ENCODE measurements around the gene PCGF1. TPM values are rescaled to one million over a fixed set of nuclear protein-coding genes. Genes with fewer than 3 reads are reported as not detected.
"Not testable (repeated sequence)": the region's sequence is repeated elsewhere in the genome, so short reads cannot be mapped to it uniquely, and the experiment has no call there.

PCGF1 gene
- polyA plus RNA-seq, 6 donors from 2014 or later, result 8.9 to 17.0 (median 14.1) TPM

DNA sequence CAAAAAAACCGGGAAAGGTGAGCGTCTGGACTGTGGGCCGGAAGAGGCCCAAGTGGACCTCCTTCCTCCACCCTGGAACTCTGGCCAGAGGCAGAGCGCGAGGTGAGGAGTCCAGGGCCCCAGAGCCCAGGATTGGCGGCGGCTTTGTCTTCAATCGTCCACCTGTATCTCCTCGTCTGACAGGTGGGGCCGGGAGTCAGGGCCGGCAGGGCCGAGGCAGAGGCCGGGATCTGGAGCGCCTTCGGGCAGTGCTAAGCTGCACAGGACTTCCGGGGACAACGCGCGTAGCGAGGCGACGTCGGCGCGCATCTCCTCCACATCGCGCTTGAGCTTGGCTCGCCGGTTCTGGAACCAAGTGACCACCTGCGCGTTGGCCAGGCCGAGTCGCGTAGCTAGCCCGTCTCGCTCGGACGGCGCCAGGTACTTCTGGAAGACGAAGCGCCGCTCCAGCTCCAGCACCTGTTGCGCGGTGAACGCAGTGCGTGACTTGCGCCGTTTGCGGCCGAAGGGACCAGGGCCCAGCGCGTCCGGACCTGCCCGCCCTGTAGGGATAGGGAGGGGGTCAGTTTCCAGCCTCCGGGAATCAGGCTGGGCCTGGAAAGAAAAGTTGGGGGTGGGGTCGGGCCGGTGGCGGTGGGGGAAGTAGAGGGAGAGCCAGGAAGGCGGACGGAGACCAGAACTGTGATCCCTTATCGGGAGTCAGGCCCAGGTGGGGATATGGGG is 9.6 kb downstream of the PCGF1 start:
- H3K27ac Mint-ChIP-seq, result peak overlapping the region in 1 of 6 donors; percentile 4
- no peak for DNase-seq
- peaks cover 10 to 13% of the 10 kb centered on the region in 2 donors for H3K36me3 Mint-ChIP-seq
- peaks cover 24 to 48% (median 40%) of the 10 kb centered on the region in 3 donors for H3K4me1 Mint-ChIP-seq
- no peaks in the 10 kb centered on the region for H3K9me3 Mint-ChIP-seq
- peaks cover 38 to 57% (median 48%) of the 10 kb centered on the region in 3 donors for H3K27me3 Mint-ChIP-seq
- H3K4me3 Mint-ChIP-seq, result peak overlapping the region; percentile 71 to 94 (median 86)
- ATAC-seq (ENCODE audit: low read depth in 2 of 2), result no peak

DNA sequence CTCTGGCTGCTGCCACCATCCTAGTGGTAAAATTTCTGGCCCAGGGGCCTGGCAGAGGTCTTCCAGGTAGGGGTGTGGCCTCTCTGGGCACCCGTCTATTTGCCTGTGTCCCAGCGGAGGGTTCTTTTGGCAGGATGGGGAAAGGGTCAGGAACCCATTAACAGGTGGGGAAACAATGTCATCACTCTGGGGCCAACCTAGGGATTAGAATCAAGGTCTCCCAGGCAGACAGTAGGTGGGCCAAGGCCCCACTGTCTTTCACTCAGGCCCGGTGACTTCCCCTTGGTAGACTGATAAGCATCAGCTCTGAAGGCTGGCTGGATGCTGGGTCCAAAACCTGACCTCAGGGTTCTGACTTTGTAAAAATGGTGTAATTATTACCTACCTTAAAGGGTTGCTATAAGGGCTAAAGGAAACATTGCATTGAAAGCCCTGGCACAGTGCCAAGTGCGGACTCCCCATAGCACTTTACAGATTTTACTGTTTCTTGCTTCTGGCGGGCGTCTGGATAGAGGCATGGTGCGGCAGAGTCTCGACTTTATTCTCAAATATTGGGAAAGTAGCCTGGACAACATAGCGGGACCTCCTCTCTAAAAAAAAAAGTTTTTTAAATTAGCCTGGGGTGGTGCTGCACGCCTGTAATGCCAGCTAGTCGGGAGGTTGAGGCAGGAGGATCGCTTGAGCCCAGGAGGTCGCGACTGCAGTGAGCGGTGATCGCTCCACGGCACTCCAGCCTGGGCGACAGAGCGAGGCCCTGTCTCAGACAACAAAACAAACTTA is 10.3 kb downstream of the PCGF1 start:
- DNase-seq (no peak), ATAC-seq (ENCODE audit: low read depth in 2 of 2) (no peak)
- H3K4me1 Mint-ChIP-seq, result peaks cover 22 to 40% (median 33%) of the 10 kb centered on the region in 3 donors
- H3K4me3 Mint-ChIP-seq, result peak overlapping the region; percentile 47 to 94 (median 82)
- no peak overlapping the region for H3K27ac Mint-ChIP-seq
- H3K27me3 Mint-ChIP-seq, result peaks cover 38 to 50% (median 46%) of the 10 kb centered on the region in 3 donors
- no peaks in the 10 kb centered on the region for H3K9me3 Mint-ChIP-seq
- H3K36me3 Mint-ChIP-seq, result peaks cover 13 to 19% of the 10 kb centered on the region in 2 donors

DNA sequence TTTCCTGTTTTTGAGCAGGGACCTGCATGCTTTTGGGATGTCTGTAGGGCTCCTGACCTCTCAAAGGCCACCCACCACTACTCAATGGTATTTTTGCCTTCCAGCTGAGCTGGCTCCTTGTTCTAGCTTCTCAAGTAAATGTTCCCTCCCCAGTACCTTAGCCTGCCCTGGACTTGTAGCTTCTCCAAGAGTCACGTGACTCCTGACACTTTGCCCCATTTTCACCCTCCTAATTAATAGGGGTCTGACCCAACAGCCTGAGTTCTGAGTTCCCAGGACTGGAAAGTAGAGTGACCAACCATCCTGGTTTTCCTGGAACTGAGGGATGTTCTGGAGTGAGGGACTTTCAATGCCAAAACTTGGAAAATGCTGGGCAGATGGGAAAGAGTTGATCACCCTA is 12.1 kb downstream of the PCGF1 start:
- DNase-seq (no peak), ATAC-seq (ENCODE audit: low read depth in 2 of 2) (no peak)
- Mint-ChIP-seq H3K27me3 (peaks cover 21 to 32% (median 29%) of the 10 kb centered on the region in 3 donors), H3K4me3 (no peak overlapping the region), H3K9me3 (no peaks in the 10 kb centered on the region), H3K4me1 (peaks cover 21 to 30% (median 25%) of the 10 kb centered on the region in 3 donors), H3K36me3 (peaks cover 14 to 32% of the 10 kb centered on the region in 2 donors), H3K27ac (no peak overlapping the region)

DNA sequence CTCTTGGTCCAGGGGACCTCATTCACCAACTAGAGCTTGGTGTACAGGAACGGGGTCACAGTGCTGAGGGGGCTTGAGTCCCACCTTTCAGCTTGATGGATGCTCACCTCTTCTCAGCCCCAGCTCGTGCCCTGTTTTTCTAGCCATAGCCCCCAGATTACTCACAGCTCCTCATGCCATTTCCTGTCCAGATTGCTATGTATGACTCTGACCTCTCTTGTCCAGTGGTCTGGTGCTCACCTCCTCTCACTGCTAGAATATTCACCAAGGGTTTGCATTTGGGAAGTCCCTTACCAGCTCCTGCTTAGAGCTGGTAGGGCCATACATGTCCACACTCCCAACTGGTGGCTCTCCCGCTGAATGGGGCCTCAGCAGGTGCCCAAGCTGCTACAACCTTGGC is 13.9 kb downstream of the PCGF1 start:
- ATAC-seq (ENCODE audit: low read depth in 2 of 2) (no peak), DNase-seq (no peak)
- H3K27me3 Mint-ChIP-seq, result peaks cover 5 to 13% (median 12%) of the 10 kb centered on the region in 3 donors
- H3K27ac Mint-ChIP-seq, result no peak overlapping the region
- peaks cover 11 to 24% (median 21%) of the 10 kb centered on the region in 3 donors for H3K4me1 Mint-ChIP-seq
- H3K9me3 Mint-ChIP-seq, result no peaks in the 10 kb centered on the region
- H3K4me3 Mint-ChIP-seq, result no peak overlapping the region
- peaks cover 14 to 43% of the 10 kb centered on the region in 2 donors for H3K36me3 Mint-ChIP-seq

DNA sequence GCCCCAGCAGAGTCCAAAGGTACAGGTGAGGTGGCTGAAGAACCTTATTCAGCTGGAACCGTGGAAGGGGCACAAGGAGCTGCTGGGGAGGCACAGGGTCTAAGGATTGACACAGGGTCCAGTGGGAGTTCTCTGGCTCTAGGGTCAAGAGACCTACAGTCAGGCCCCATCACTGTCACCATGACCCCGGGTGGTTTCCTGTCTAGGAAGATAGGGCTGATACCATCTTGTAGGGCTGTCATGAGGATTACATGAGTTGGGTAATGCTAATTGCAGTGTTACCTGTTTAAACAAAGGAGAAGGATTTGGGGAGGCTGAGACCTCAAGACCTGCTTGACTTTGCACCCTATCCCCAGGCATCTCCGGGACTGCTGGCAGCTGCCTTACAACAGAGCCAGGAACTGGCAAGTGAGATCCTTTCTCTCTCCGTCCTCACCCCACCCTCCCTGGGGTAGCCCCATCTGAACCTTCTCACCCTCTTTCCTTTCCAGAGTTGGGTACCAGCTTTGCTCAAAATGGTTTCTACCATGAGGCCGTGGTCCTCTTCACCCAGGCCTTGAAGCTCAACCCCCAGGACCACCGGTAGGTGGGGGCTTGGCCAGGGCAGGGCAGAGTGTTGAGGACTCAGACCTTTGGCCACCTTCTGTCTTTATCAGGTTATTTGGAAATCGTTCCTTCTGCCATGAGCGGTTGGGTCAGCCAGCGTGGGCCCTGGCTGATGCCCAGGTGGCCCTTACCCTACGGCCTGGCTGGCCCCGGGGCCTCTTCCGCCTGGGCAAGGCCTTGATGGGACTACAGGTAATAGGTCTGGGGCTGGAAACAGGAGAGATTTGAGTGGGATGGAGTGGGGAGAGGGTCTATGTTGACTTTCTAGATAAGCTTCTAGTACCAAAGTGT is 15.6 kb downstream of the PCGF1 start:
- no peak for ATAC-seq (ENCODE audit: low read depth in 2 of 2)
- Mint-ChIP-seq H3K4me3 (no peak overlapping the region), H3K36me3 (peaks cover 14 to 45% of the 10 kb centered on the region in 2 donors), H3K27ac (no peak overlapping the region), H3K4me1 (peaks cover 0 to 14% (median 11%) of the 10 kb centered on the region in 3 donors), H3K27me3 (no peaks in the 10 kb centered on the region), H3K9me3 (no peaks in the 10 kb centered on the region)
- no peak for DNase-seq

DNA sequence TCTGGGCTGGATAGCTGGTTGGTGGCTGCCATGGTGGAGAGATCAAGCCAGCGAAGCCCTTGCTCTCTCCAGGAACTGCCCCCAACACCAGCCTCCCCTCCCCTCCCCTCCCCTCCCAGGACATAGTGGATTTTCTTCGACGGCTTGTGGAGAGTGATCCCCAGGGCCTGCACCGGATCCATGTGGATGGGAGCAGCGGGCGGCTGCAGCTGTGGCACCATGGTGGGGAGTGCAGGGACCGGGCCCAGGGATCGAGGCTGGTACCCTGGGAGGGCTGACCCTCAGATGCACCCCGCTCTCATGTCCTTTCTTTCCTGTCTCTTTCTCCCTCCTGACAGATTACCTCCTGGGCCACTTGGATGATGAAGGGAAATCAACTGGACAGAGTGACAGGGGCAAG is 17.6 kb downstream of the PCGF1 start:
- Mint-ChIP-seq H3K36me3 (peaks cover 14 to 54% of the 10 kb centered on the region in 2 donors), H3K4me1 (peaks cover 0 to 20% (median 14%) of the 10 kb centered on the region in 3 donors), H3K27ac (no peak overlapping the region), H3K4me3 (no peak overlapping the region), H3K27me3 (no peaks in the 10 kb centered on the region), H3K9me3 (no peaks in the 10 kb centered on the region)
- ATAC-seq (ENCODE audit: low read depth in 2 of 2) (no peak), DNase-seq (no peak)

DNA sequence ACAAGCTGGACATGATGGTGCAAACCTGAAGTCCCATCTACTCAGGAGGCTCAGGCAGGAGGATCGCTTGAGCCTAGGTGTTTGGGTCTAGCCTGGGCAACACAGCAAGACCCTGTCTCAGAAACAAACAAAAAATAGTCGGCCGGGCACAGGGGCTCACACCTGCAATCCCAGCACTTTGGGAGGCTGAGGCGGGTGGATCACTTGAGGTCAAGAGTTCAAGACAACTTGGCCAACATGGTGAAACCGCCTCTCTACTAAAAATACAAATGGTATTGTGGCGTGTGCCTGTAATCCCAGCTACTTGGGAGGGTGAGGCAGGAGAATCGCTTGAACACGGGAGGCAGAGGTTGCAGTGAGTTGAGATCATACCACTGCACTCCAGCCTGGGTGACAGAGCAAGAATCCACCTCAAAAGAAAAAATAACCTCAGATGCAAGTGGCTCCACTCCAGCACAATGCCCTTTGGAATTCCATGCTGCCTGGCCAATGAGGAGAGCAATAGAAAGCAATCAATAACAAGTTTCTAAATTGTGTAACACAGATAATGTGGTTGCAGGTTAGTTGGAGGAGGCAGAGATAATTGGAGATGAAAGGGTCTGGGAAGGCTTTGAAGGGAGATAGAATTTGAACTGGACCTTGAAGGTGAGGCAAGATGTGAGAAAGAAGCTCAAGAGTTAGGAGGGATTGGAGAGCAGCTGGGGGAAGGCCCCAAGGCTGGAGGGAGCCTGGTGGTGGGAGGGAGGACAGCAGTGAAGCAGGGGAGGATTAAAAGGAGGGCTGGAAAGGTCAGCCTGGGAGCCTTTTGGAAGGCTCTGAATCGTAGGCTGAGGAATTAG is 18.6 kb downstream of the PCGF1 start:
- DNase-seq, result no peak
- Mint-ChIP-seq H3K4me3 (no peak overlapping the region), H3K4me1 (peaks cover 3 to 24% (median 17%) of the 10 kb centered on the region in 3 donors), H3K27me3 (no peaks in the 10 kb centered on the region), H3K36me3 (peaks cover 9 to 50% of the 10 kb centered on the region in 2 donors), H3K9me3 (no peaks in the 10 kb centered on the region), H3K27ac (peak overlapping the region in 1 of 6 donors; percentile 5)
- ATAC-seq (ENCODE audit: low read depth in 2 of 2), result no peak

DNA sequence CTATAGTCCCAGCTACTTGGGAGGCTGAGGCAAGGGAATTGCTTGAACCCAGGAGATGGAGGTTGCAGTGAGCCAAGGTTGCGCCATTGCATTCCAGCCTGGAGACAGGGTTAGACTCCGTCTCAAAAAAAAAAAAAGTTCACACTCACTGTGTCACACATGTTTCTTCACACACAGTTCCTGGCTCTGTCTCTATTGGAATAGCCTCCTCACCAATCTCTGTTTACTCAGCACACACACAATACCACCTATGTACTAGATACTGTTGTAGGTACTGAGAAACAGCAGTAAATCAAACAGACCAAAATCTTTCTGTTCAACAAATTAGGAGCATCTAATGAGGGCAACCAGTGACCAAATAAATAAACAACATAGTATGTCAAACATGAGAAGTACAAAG is 21.4 kb downstream of the PCGF1 start:
- ATAC-seq (ENCODE audit: low read depth in 2 of 2) (no peak), DNase-seq (no peak)
- H3K36me3 Mint-ChIP-seq, result peaks cover 0 to 30% of the 10 kb centered on the region in 2 donors
- peak overlapping the region in 1 of 8 donors; percentile 38 for H3K4me3 Mint-ChIP-seq
- peaks cover 24 to 35% (median 32%) of the 10 kb centered on the region in 3 donors for H3K4me1 Mint-ChIP-seq
- no peak overlapping the region for H3K27ac Mint-ChIP-seq
- no peaks in the 10 kb centered on the region for H3K9me3 Mint-ChIP-seq
- H3K27me3 Mint-ChIP-seq, result no peaks in the 10 kb centered on the region

DNA sequence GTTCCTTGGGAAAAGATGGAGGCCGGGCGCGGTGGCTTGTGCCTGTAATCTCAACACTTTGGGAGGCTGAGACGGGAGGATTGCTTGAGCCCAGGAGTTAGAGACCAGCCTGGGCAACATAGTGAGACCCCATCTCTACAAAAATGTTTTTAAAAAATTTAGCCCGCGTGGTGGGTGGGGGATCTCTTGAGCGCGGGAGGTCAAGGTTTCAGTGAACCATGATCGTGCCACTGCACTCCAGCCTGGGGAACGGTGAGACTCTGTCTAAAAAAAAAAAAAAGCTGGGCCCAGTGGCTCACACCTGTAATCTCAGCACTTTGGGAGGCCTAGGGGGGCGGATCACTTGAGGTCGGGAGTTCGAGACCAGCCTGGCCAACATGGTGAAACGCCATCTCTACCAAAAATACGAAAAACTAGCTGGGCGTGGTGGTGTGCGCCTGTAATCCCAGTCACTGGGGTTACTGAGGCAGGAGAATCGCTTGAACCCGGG is 23.8 kb downstream of the PCGF1 start:
- H3K27me3 Mint-ChIP-seq; ATAC-seq (ENCODE audit: low read depth in 2 of 2); DNase-seq; H3K9me3 Mint-ChIP-seq: not testable (repeated sequence)
- Mint-ChIP-seq H3K4me3 (peak overlapping the region; percentile 95 to 100 (median 100)), H3K4me1 (peaks cover 28 to 35% (median 34%) of the 10 kb centered on the region in 3 donors), H3K36me3 (peaks cover 0 to 12% of the 10 kb centered on the region in 2 donors), H3K27ac (peak overlapping the region in 5 of 6 donors; percentile 29 to 99 (median 95))

DNA sequence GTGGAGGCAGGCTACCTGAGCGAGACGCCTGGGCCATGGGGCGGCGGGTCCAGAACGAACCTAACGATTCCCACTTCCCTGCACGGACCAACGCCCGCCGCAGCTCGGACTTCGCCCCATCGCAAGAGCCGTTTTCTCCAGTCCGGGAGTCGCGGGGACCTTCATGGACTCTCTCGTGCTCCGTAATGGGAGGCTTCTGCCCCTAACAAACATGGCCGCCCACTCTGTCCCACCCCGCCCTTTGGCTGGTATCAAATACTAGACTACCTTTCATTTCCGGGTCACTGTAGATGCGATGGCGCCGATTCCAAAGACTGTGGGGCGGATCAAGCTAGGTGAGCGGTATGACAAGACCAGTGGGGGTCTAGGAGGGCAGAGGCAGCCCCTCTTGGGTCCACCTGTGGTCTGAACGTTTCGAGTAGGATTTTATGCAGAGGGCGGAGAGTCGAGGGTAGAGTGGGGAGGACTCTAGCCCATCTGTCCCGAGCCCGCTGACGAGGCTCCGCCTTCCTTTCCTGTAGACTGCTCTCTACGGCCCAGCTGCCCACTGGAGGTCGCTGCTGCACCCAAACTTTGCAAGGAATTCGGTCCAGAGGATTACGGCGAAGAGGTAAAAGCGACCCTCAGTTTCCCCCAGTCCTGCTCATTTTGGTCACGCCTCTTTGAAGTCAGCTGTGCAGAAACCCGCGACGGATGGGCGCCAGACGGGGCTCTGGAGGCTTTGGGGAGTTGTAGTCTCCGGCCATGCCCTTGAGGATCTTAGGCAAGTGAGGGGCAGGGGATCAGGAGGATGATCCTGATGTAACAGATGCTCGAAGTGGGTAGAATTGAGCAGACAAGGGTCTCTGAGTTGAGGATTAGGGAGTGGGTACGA is 24.5 kb downstream of the PCGF1 start, which contains the start of the genes CCDC142 and TTC31:
TSS of gene CCDC142 (minus strand) at position 198 of the 874 bp plus-strand sequence. CDS start at position 37, 161 bp downstream.
TSS of gene TTC31 (plus strand) at position 281 of the 874 bp plus-strand sequence. CDS start at position 296, 15 bp downstream.
- peak; percentile 95 for DNase-seq
- peak within 1 kb of the TSS; percentile 95 to 100 (median 100) for H3K4me3 Mint-ChIP-seq
- H3K4me1 Mint-ChIP-seq, result peaks cover 28 to 35% (median 34%) of the 10 kb centered on the region in 3 donors
- no peaks in the 10 kb centered on the region for H3K9me3 Mint-ChIP-seq
- peak within 1 kb of the TSS; percentile 95 to 100 (median 98) for H3K27ac Mint-ChIP-seq
- H3K36me3 Mint-ChIP-seq, result peaks cover 0 to 12% of the 10 kb centered on the region in 2 donors
- ATAC-seq (ENCODE audit: low read depth in 2 of 2), result peak; percentile 92 to 93
- no peaks in the 10 kb centered on the region for H3K27me3 Mint-ChIP-seq

Measured in naive B cell (primary cell).